CD14-positive monocyte (primary cell): ENCODE results near the gene SLC12A8. TPM values are rescaled to one million over a fixed set of nuclear protein-coding genes. Genes with fewer than 3 reads are reported as not detected.

Experiments
- DNase-seq, 3 donors: peaks; one replicate each; pipeline ENCODE4 v3.0.0-alpha.2; 2011 to 2022
- H2AFZ ChIP-seq: 2 replicates; pipeline ENCODE4 v1.6.0; 2012; ENCODE audit warnings: mild to moderate bottlenecking, low read depth, low read length, inconsistent platforms; ENCODE audit not compliant: insufficient read depth, poor library complexity, severe bottlenecking
- H3K27ac ChIP-seq, 2 donors: 1 replicate in 1 of 2; 2 replicates in 1 of 2; pipeline ENCODE4 v1.5.1; 2012 to 2013; ENCODE audit warnings: low read length in 2 of 2, control low read depth in 1 of 2, inconsistent platforms in 1 of 2, low read depth in 1 of 2, mild to moderate bottlenecking in 1 of 2
- H3K27me3 ChIP-seq, 2 donors: one replicate each; pipeline versions ENCODE4 v1.6.0 to v1.6.1; 2011 to 2013; ENCODE audit warnings: low read length in 2 of 2; ENCODE audit not compliant: control insufficient read depth in 2 of 2, insufficient read depth in 2 of 2
- H3K36me3 ChIP-seq, 2 donors: replicated peaks in 1 of 2; 1 replicate in 1 of 2; 2 replicates in 1 of 2; pipeline versions ENCODE4 v1.5.1 to v1.6.1; 2012 to 2013; ENCODE audit warnings: low read length in 2 of 2, control low read depth in 1 of 2, inconsistent platforms in 1 of 2, mild to moderate bottlenecking in 1 of 2; ENCODE audit not compliant: insufficient read depth in 2 of 2, control insufficient read depth in 1 of 2
- H3K4me1 ChIP-seq, 2 donors: 1 replicate in 1 of 2; 2 replicates in 1 of 2; pipeline versions ENCODE4 v1.5.1 to v1.6.1; 2012 to 2013; ENCODE audit warnings: low read length in 2 of 2, control low read depth in 1 of 2, inconsistent platforms in 1 of 2, mild to moderate bottlenecking in 1 of 2, moderate library complexity in 1 of 2; ENCODE audit not compliant: insufficient read depth in 2 of 2, control insufficient read depth in 1 of 2
- H3K4me2 ChIP-seq: replicated peaks from 2 replicates; pipeline ENCODE3; 2012; ENCODE audit warnings: low read length, moderate library complexity, mild to moderate bottlenecking; ENCODE audit not compliant: poor library complexity, severe bottlenecking; ENCODE audit errors: extremely low read depth
- H3K4me3 ChIP-seq, 3 experiments: fragments of 200-600 bp in 1 of 3; sonication (generic) in 1 of 3; replicated peaks in 1 of 3; 1 replicate in 2 of 3; 2 replicates in 1 of 3; pipeline ENCODE4 v1.5.1; 2011 to 2013; ENCODE audit warnings: low read length in 3 of 3, mild to moderate bottlenecking in 3 of 3, control low read depth in 2 of 3, low read depth in 2 of 3, inconsistent platforms in 1 of 3, moderate library complexity in 1 of 3
- H3K79me2 ChIP-seq: 2 replicates; pipeline ENCODE4 v1.6.0; 2012; ENCODE audit warnings: mild to moderate bottlenecking, control low read depth, inconsistent platforms, low read length, moderate library complexity; ENCODE audit not compliant: insufficient read depth
- H3K9ac ChIP-seq: 2 replicates; pipeline ENCODE4 v1.6.0; 2017; ENCODE audit warnings: low read length, mild to moderate bottlenecking; ENCODE audit not compliant: insufficient read depth, poor library complexity, severe bottlenecking
- H3K9me3 ChIP-seq, 2 donors: replicated peaks in 1 of 2; 1 replicate in 1 of 2; 2 replicates in 1 of 2; pipeline versions ENCODE4 v1.5.1 to v1.6.1; 2012 to 2013; ENCODE audit warnings: low read length in 2 of 2, control low read depth in 1 of 2; ENCODE audit not compliant: control insufficient read depth in 1 of 2, insufficient read depth in 1 of 2
- H4K20me1 ChIP-seq: 2 replicates; pipeline ENCODE4 v1.6.0; 2012; ENCODE audit warnings: mild to moderate bottlenecking, low read length, control low read depth, moderate library complexity; ENCODE audit not compliant: insufficient read depth
- H3K27ac Mint-ChIP-seq, 7 donors: one replicate each; pipeline ENCODE4 v1.8.0; 2020; ENCODE audit warnings: mild to moderate bottlenecking in 7 of 7, mixed read lengths in 7 of 7, moderate library complexity in 6 of 7, inconsistent platforms in 2 of 7
- H3K27me3 Mint-ChIP-seq, 3 donors: one replicate each; pipeline ENCODE4 v1.8.0; 2021 to 2022; ENCODE audit warnings: low read depth in 3 of 3, mild to moderate bottlenecking in 3 of 3, mixed read lengths in 3 of 3, moderate library complexity in 3 of 3, inconsistent platforms in 1 of 3
- H3K36me3 Mint-ChIP-seq, 2 donors: one replicate each; pipeline ENCODE4 v1.8.0; 2020; ENCODE audit warnings: mixed read lengths in 2 of 2, inconsistent platforms in 1 of 2, mild to moderate bottlenecking in 1 of 2
- H3K4me1 Mint-ChIP-seq: one replicate; pipeline ENCODE4 v1.8.0; 2020; ENCODE audit warnings: mild to moderate bottlenecking, mixed read lengths
- H3K4me3 Mint-ChIP-seq, 2 donors: one replicate each; pipeline ENCODE4 v1.8.0; 2020; ENCODE audit warnings: mild to moderate bottlenecking in 2 of 2, mixed read lengths in 2 of 2, moderate library complexity in 1 of 2
- H3K9me3 Mint-ChIP-seq, 7 donors: one replicate each; pipeline ENCODE4 v1.8.0; 2020 to 2022; ENCODE audit warnings: mixed read lengths in 7 of 7, mild to moderate bottlenecking in 6 of 7, moderate library complexity in 6 of 7, inconsistent platforms in 2 of 7
- WGBS: methylation state at CpG from one replicate; pipeline ENCODE4 v1.1.5; 2013; ENCODE audit warnings: missing lambda C conversion rate; ENCODE audit not compliant: insufficient coverage; 5-methylcytosine and 5-hydroxymethylcytosine counted together
- intact Hi-C, 2 donors: fragments of 100-400 bp; cut with micrococcal nuclease; formaldehyde crosslinking; loops; one replicate each; pipeline versions ENCODE4 v1.15.0 to v1.15.1; 2023
- polyA plus RNA-seq, 3 donors: library from polyadenylated mRNA; depleted of rRNA in 1 of 3; unstranded in 2 of 3; stranded (reverse) in 1 of 3; fragments of 300-500 nt in 2 of 3; fragments of >200 nt in 1 of 3; fragmentation: Illumina TruSeq in 2 of 3; gene quantifications; 1 replicate in 2 of 3; 2 replicates in 1 of 3; pipeline ENCODE4 v1.2.3, GENCODE V29; 2012 to 2021
- TF ChIP-seq, protein P1 (sequence below): fragments of 200-600 bp; IDR thresholded peaks from one replicate; pipeline ENCODE4 v1.8.0; 2022; ENCODE audit warnings: antibody characterized with exemption, mild to moderate bottlenecking

The SLC12A8 gene
- polyA plus RNA-seq, 3 donors: 0.23 to 0.46 (median 0.35) TPM

DNA sequence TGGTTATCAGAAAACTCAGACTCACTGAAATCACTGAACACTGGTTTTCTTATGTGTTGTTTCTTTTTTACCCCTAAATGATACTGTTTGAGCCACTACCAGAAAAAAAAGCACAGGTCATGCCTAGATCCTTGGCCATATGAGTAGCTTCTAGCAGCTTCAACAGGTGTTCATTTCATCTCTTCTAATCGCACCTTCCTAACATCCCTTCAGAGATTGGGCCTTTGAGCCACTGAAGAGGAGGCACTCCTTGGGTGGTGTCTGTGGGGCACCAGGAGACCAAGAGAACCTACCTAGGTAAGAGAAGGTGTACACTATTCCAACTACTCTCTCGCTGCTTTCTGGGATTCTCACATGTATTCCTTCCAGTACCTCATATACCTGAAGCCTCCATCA, 159.2 kb downstream of the SLC12A8 start:
- no peak for DNase-seq
- no CpG with 5 or more reads among the region's 2 CpGs for WGBS

GRCh38 chr3:125052624-125053303, 159.8 kb downstream of the SLC12A8 start:
- Mint-ChIP-seq H3K9me3 (no peaks in the 10 kb centered on the region), H3K27me3 (peaks cover 8 to 42% (median 23%) of the 10 kb centered on the region in 3 donors), H3K4me3 (peak overlapping the region in 1 of 2 donors; percentile 54), H3K27ac (peak overlapping the region in 1 of 7 donors; percentile 10), H3K4me1 (peaks cover 41% of the 10 kb centered on the region), H3K36me3 (peaks cover 7 to 18% of the 10 kb centered on the region in 2 donors)
- Histone ChIP-seq H3K4me3 (no peak overlapping the region), H3K36me3 (no peaks in the 10 kb centered on the region), H3K79me2 (no peaks in the 10 kb centered on the region), H2AFZ (peak overlapping the region; percentile 26), H3K4me1 (peaks cover 28 to 36% of the 10 kb centered on the region in 2 donors), H3K9me3 (no peaks in the 10 kb centered on the region), H3K9ac (no peak overlapping the region), H3K27ac (no peak overlapping the region), H3K27me3 (peaks cover 8 to 21% of the 10 kb centered on the region in 2 donors), H4K20me1 (peaks cover 21% of the 10 kb centered on the region), H3K4me2 (peak overlapping the region; percentile 52)
- WGBS: 83% methylated on average over 7 of the region's 8 CpGs
- no peak for DNase-seq
- TF ChIP-seq, protein P1, sequence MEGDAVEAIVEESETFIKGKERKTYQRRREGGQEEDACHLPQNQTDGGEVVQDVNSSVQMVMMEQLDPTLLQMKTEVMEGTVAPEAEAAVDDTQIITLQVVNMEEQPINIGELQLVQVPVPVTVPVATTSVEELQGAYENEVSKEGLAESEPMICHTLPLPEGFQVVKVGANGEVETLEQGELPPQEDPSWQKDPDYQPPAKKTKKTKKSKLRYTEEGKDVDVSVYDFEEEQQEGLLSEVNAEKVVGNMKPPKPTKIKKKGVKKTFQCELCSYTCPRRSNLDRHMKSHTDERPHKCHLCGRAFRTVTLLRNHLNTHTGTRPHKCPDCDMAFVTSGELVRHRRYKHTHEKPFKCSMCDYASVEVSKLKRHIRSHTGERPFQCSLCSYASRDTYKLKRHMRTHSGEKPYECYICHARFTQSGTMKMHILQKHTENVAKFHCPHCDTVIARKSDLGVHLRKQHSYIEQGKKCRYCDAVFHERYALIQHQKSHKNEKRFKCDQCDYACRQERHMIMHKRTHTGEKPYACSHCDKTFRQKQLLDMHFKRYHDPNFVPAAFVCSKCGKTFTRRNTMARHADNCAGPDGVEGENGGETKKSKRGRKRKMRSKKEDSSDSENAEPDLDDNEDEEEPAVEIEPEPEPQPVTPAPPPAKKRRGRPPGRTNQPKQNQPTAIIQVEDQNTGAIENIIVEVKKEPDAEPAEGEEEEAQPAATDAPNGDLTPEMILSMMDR: no peak
- intact Hi-C loops: loop anchor here (5.0 to 10.0 kb wide), 2 partner anchors 82 to 95 kb away; no protein-coding TSS in a partner anchor

More for the DNA sequence above, 159.2 kb downstream of the SLC12A8 start:
- Histone ChIP-seq H3K4me1 (peaks cover 28 to 36% of the 10 kb centered on the region in 2 donors), H3K79me2 (no peaks in the 10 kb centered on the region), H3K27ac (no peak overlapping the region), H3K27me3 (peaks cover 8 to 22% of the 10 kb centered on the region in 2 donors), H3K9ac (no peak overlapping the region), H4K20me1 (peaks cover 17% of the 10 kb centered on the region), H3K4me2 (no peak overlapping the region), H3K9me3 (no peaks in the 10 kb centered on the region), H3K36me3 (no peaks in the 10 kb centered on the region), H2AFZ (no peak overlapping the region), H3K4me3 (no peak overlapping the region)
- TF ChIP-seq, protein P1: no peak
- Mint-ChIP-seq H3K27me3 (peaks cover 8 to 42% (median 23%) of the 10 kb centered on the region in 3 donors), H3K4me1 (peaks cover 41% of the 10 kb centered on the region), H3K9me3 (no peaks in the 10 kb centered on the region), H3K4me3 (peak overlapping the region in 1 of 2 donors; percentile 44), H3K27ac (peak overlapping the region in 2 of 7 donors; percentile 2 to 37), H3K36me3 (peaks cover 7 to 18% of the 10 kb centered on the region in 2 donors)
- intact Hi-C loops: loop anchor here (5.0 to 10.0 kb wide), 2 partner anchors 81 to 94 kb away; no protein-coding TSS in a partner anchor
